ENCODE data around the gene ARMC2.
"Not testable (repeated sequence)": the region's sequence is repeated elsewhere in the genome, so short reads cannot be mapped to it uniquely, and the experiment has no call there.

ARMC2 gene

DNA sequence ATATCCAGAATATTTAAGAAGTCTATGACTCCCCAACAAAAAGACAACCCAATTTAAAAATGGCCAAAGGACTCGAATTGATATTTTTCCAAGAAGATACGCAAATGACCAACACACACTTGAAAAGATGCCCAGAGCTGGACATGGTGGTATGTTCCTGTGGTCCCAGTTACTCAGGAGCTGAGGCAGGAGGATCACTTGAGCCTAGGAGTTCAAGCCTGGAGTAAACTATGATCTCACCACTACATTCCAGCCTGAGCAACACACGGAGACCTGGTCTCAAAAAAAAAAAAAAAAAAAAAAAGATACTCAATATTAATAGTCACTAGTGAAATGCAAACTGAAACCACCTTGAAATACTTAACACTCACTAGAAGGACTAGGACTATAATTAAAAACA lies 12.2 kb upstream of the ARMC2 start:
- no peak for DNase-seq

DNA sequence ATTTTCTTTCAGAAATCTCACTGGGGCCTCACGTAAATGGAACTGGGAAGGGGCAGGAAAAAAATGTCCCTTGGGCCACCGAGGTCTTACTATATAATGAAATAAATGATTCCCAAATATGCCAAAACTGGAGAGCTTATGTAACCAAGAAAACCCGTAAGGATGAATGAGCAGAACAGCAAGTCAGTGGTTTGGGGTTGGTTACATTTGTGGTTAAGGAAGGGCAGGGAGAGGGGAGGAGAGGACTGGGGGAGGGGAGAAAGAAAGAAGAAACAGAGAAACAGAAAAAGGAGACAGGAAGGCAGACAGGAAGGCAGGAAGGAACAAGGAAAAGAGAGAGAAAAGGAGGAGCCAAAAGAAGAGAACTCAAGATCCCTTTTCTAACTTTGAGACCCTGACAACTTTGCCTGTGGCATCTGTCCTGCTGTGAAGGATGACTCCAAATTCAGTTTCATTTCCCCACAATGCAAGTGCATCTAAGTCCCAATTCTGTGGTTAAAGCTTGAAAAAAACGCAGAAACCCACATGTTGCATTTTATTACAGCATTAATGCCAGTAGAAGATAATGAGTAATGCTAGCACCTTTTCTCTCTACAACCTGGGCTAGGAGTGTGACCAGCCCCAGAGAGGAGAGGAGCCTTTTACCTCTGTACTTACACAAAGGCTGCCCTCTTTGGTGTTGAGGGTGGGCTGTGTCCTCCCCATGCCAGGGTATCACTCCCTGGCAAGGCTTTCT lies 10.8 kb upstream of the ARMC2 start:
- no peak for DNase-seq

DNA sequence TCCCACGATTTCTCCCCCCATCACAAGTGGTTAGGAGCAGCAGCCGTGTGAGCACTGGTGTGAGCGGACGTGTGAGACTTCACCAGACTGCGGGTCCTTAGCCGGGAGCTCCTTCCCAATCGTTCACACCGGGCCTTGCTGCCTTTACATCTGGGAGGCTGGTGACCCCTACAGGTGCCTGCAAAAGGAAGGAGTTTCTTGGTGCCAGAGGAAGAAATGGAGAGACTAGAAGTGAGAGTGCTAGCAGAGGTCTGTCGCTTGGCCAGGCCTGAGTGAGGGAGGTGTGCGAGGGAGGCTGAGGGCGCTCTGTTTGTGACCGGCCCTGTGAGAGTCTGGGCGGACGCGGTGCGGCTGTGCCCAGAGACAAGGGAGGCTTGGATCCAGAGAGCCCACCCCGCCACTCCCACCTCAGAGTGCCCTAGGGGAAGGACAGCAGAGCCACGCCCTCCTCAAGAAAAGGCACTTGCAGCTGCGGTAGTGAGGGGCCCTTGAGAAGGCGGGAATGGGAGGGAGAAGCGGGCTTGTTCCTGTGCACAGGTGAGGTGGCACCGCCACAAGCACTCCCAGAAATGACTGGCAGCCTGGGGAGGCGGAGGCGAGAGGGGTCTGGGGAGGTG lies 10.0 kb upstream of the ARMC2 start:
- DNase-seq: no peak

GRCh38 chr6:108839083-108839642 lies 9.1 kb upstream of the ARMC2 start:
- DNase-seq: no peak

DNA sequence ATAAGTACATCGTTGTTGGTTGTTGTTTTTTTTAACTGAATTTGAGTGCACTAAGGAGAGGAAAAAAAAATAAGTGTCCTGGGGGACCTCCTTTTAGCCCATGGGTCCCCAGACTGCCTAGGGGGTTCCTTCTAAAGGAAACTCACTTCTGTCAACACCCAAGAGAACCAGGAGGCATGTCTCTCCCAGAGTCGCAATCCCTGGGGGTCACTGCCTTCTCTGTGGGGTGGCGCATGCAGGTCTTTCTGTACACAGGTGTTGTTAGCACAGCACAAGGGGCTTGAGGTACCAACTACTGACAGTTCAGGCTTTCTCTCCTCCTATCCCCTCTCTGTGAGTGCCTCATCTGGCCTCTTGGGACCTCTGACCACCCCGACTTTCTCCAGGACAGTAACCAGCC lies 7.3 kb upstream of the ARMC2 start:
- DNase-seq: no peak

- no peak for DNase-seq
Measured at GRCh38 chr6:108841377-108841855, 6.8 kb upstream of the ARMC2 start.

GRCh38 chr6:108844135-108844534 lies 4.1 kb upstream of the ARMC2 start:
- DNase-seq: no peak

DNA sequence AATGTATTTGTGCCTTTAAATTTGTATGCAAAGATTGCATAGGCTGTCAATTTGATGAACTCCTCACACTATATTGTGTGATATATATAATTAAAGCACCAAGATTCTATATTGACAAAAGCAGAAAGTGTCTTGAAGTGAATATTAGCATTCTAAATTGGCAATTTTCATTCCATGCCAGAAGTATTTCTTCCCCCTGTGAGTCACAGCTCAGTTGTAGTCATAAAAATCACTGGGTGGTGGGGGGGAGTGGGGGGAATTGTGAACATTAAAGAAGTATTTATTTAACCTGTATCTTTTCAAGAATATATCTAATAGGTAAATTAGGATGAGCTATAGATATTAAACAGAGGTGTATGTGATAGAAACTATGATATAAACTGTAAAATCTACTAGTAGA lies 3.1 kb upstream of the ARMC2 start:
- no peak for DNase-seq

DNA sequence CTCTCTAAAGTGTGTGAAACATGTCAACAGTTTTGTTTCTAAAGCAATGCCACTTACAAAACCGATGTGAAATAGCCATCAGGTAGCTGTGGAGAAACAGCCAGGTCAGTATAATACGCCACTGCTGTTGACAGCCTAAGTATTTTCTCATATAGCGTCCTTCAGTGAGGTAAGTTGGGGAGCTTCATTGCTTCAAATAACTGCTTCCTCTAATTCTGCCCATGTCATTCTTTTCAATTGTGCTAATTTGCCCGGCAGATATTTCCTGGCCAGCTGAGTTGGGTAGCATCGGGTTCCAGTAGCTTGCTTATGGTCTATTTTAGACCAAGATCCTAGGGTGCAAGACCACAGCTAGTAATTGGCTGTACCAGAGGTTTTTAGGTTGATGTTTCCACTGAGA lies 2.1 kb upstream of the ARMC2 start:
- DNase-seq: no peak

- peak; percentile 32 for DNase-seq
Measured at GRCh38 chr6:108846628-108847027, 1.6 kb upstream of the ARMC2 start.

GRCh38 chr6:108847738-108848115 lies 495 bp upstream of the ARMC2 start:
- DNase-seq: no peak

- no peak for DNase-seq
Measured at GRCh38 chr6:108850669-108851465, 2.6 kb downstream of the ARMC2 start.

- DNase-seq: no peak
Measured at GRCh38 chr6:108851756-108852155, 3.5 kb downstream of the ARMC2 start.

DNA sequence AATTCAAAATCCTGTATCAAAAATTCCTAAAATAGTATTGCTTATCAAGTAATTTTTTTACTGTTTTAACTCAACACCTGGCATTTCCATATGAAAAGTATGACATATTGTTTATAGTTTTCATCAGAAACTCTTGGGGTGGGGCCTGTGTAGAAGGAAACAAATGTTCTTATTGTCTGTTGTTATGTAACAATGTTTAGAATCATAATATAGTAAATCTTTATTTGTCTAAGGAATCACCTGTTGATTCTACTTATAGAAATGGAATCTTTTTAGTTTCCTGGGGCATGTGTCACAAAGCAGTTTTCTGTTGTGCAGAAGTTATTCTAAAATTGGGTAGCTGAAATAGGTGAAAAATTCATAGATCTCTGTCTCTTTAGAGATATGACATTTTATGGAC lies 4.9 kb downstream of the ARMC2 start:
- no peak for DNase-seq

DNA sequence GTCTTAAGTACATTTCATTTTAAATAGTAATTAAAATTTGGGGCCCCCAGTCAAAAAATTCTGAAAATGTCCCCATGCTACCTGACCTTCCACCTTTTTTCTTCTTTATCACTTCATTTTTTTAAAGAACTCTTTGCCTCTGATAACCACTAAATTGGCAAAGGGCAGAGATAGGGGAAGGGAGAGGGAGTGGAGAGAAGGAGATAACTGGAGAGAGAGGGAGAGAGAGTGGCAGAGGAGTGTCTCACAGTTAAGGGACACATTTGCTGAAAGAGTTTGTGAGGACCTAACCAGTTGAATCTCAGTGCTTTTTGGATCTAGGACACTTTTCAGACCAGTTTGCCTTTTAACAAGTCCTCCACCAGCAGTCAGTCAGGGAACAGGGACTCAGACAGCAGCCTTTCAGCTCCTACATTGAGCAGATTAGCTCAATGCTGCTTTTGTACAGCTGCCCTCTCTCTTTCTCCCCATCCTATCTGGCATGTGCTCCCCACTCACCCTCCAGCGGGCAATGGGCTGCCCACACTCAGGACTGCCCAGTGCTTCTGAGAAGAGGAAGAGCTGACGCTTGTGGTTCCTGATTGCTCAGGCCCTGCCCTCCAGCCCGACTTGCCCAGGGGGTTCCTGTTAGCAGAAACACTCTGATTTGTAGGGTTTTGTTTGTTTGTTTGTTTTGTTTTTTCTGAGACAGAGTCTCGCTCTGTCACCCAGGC lies 14.4 kb downstream of the ARMC2 start:
- no peak for DNase-seq

- DNase-seq: not testable (repeated sequence)
Measured at GRCh38 chr6:108865751-108866286, 17.6 kb downstream of the ARMC2 start.

GRCh38 chr6:108866798-108867197 lies 18.6 kb downstream of the ARMC2 start:
- no peak for DNase-seq

GRCh38 chr6:108868647-108869046 lies 20.4 kb downstream of the ARMC2 start:
- no peak for DNase-seq

DNA sequence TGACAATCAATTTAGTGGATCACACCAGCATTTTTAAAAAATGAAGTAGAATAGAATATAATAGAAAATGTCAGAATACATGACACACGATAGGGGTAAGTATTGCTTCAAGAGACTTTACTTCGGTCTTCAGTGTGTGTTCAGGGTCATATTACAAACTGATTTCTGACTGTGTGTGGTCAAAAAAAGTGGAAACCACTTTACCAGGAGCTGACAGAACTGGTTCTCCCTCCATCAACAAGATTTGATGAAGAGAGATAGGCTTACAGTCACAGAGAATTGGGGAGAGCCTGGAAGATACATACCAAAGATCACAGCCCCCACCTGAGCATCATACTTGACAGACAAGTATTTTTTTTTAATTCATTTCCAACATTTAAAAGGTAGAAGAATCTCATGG lies 21.7 kb downstream of the ARMC2 start:
- DNase-seq: no peak

GRCh38 chr6:108870357-108870756 lies 22.1 kb downstream of the ARMC2 start:
- no peak for DNase-seq

DNA sequence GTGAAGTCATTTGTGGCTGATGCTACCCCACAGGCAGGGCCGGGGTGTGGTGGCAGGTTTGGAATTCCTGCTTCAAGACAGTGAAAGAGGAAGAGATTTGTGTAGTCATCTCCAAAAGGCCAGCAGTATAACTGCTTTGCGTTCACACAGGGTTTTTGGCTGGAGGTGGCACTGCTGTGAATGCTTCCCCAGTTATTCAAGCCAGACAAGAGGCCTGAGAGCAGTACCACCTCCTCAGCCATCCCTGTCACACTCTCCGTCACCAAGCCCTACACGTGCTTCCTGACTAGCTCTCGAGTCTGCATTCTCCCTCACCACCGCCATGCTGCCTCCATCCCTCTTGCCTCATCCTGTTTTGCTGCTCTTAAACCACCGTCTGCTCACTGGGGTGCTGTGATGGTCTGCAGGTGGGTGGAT lies 23.9 kb downstream of the ARMC2 start:
- DNase-seq: no peak

- no peak for DNase-seq
Measured at GRCh38 chr6:108872575-108872974, 24.4 kb downstream of the ARMC2 start.

GRCh38 chr6:108873251-108873650 lies 25.0 kb downstream of the ARMC2 start:
- DNase-seq: no peak

Measured in NCI-H1694 treated with DMSO at 0.1 percent for 48 hours (cell line).